Naive thymus-derived CD4-positive, alpha-beta T cell (primary cell): ENCODE measurements around the gene RTN3. TPM values are rescaled to one million over a fixed set of nuclear protein-coding genes. Genes with fewer than 3 reads are reported as not detected.
A peak's percentile ranks its signal among the peaks of the same experiment; 100 is the strongest.
"Not testable (repeated sequence)": the region's sequence is repeated elsewhere in the genome, so short reads cannot be mapped to it uniquely, and the experiment has no call there.

ENCODE experiments used
- ATAC-seq: fragments of 150-1000 bp; cut with Tn5 transposase; 2 replicates; pipeline ENCODE4 v1.10.0; 2021; ENCODE audit warnings: mild to moderate bottlenecking, moderate library complexity
- CTCF ChIA-PET: fragments of 350-600 bp; sonication (Branson Sonifier 250); formaldehyde crosslinking; loops from one replicate; lab custom pipeline; 2021; ENCODE audit warnings: antibody characterized with exemption; lab: Charles Lee
- POLR2A ChIA-PET: fragments of 350-600 bp; sonication (Branson Sonifier 250); formaldehyde crosslinking; loops from one replicate; lab custom pipeline; 2021; ENCODE audit warnings: antibody characterized with exemption, inconsistent platforms; lab: Charles Lee
- DNase-seq, 9 donors: peaks; one replicate each; pipeline versions ENCODE4 v3.0.0 to v3.0.0-alpha.2; 2020 to 2022; ENCODE audit warnings: mixed read lengths in 1 of 9
- H3K27ac ChIP-seq: one replicate; pipeline ENCODE4 v1.7.0; 2013; ENCODE audit warnings: mild to moderate bottlenecking, low read depth, low read length, moderate library complexity
- H3K27me3 ChIP-seq, 2 donors: one replicate each; pipeline ENCODE4 v1.7.0; 2013; ENCODE audit warnings: low read length in 2 of 2, mild to moderate bottlenecking in 2 of 2, moderate library complexity in 2 of 2; ENCODE audit not compliant: control insufficient read depth in 2 of 2, insufficient read depth in 2 of 2
- H3K36me3 ChIP-seq, 3 experiments: 1 replicate in 2 of 3; 2 replicates in 1 of 3; pipeline ENCODE4 v1.7.0; 2013; ENCODE audit warnings: low read length in 3 of 3, mild to moderate bottlenecking in 3 of 3, moderate library complexity in 1 of 3; ENCODE audit not compliant: insufficient read depth in 3 of 3, control insufficient read depth in 2 of 3
- H3K4me1 ChIP-seq, 2 donors: one replicate each; pipeline ENCODE4 v1.7.0; 2013; ENCODE audit warnings: low read length in 2 of 2, mild to moderate bottlenecking in 2 of 2, moderate library complexity in 1 of 2; ENCODE audit not compliant: control insufficient read depth in 2 of 2, insufficient read depth in 2 of 2
- H3K4me3 ChIP-seq: 2 replicates; pipeline ENCODE4 v1.7.0; 2013; ENCODE audit warnings: mild to moderate bottlenecking, low read length
- H3K9me3 ChIP-seq, 3 experiments: 1 replicate in 2 of 3; 2 replicates in 1 of 3; pipeline ENCODE4 v1.7.0; 2013; ENCODE audit warnings: low read length in 3 of 3; ENCODE audit not compliant: control insufficient read depth in 2 of 3
- H3K27ac Mint-ChIP-seq, 9 donors: one replicate each; pipeline ENCODE4 v1.8.0; 2020 to 2022; ENCODE audit warnings: mixed read lengths in 9 of 9, mild to moderate bottlenecking in 8 of 9, moderate library complexity in 5 of 9, inconsistent platforms in 2 of 9
- H3K27me3 Mint-ChIP-seq, 5 donors: one replicate each; pipeline ENCODE4 v1.8.0; 2021 to 2022; ENCODE audit warnings: mixed read lengths in 5 of 5, mild to moderate bottlenecking in 1 of 5
- H3K36me3 Mint-ChIP-seq, 5 donors: one replicate each; pipeline ENCODE4 v1.8.0; 2020 to 2022; ENCODE audit warnings: mixed read lengths in 5 of 5, mild to moderate bottlenecking in 3 of 5, inconsistent platforms in 1 of 5
- H3K4me1 Mint-ChIP-seq, 7 donors: one replicate each; pipeline ENCODE4 v1.8.0; 2020 to 2022; ENCODE audit warnings: mixed read lengths in 7 of 7, mild to moderate bottlenecking in 3 of 7, inconsistent platforms in 1 of 7
- H3K4me3 Mint-ChIP-seq, 10 donors: one replicate each; pipeline ENCODE4 v1.8.0; 2020 to 2022; ENCODE audit warnings: mild to moderate bottlenecking in 10 of 10, mixed read lengths in 10 of 10, moderate library complexity in 6 of 10, inconsistent platforms in 2 of 10
- H3K9me3 Mint-ChIP-seq, 11 donors: one replicate each; pipeline ENCODE4 v1.8.0; 2020 to 2022; ENCODE audit warnings: mixed read lengths in 11 of 11, mild to moderate bottlenecking in 4 of 11, inconsistent platforms in 1 of 11, moderate library complexity in 1 of 11
- intact Hi-C, 2 donors: fragments of 100-400 bp; cut with micrococcal nuclease; formaldehyde crosslinking; loops; one replicate each; pipeline ENCODE4 v1.15.1; 2023
- polyA plus RNA-seq, 2 donors: library from polyadenylated mRNA; unstranded; fragments of 300-500 nt; fragmentation: Illumina TruSeq; gene quantifications; one replicate each; pipeline ENCODE4 v1.2.3, GENCODE V29; 2021
- total RNA-seq, 6 experiments: library from RNA in 5 of 6; stranded (reverse) in 5 of 6; gene quantifications; 1 replicate in 5 of 6; 2 replicates in 1 of 6; pipeline ENCODE4 v1.2.3 and lab custom pipeline; 2021 to 2026

RTN3 gene, protein sequence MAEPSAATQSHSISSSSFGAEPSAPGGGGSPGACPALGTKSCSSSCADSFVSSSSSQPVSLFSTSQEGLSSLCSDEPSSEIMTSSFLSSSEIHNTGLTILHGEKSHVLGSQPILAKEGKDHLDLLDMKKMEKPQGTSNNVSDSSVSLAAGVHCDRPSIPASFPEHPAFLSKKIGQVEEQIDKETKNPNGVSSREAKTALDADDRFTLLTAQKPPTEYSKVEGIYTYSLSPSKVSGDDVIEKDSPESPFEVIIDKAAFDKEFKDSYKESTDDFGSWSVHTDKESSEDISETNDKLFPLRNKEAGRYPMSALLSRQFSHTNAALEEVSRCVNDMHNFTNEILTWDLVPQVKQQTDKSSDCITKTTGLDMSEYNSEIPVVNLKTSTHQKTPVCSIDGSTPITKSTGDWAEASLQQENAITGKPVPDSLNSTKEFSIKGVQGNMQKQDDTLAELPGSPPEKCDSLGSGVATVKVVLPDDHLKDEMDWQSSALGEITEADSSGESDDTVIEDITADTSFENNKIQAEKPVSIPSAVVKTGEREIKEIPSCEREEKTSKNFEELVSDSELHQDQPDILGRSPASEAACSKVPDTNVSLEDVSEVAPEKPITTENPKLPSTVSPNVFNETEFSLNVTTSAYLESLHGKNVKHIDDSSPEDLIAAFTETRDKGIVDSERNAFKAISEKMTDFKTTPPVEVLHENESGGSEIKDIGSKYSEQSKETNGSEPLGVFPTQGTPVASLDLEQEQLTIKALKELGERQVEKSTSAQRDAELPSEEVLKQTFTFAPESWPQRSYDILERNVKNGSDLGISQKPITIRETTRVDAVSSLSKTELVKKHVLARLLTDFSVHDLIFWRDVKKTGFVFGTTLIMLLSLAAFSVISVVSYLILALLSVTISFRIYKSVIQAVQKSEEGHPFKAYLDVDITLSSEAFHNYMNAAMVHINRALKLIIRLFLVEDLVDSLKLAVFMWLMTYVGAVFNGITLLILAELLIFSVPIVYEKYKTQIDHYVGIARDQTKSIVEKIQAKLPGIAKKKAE
- total RNA-seq (10 to 100 TPM; 20.8 to 65.7 (median 34.4) TPM), polyA plus RNA-seq (10 to 100 TPM; 32.6 to 35.2 TPM), total RNA-seq (lab: John Stamatoyannopoulos, UW) (28.5 reads per million, percentile 58 among the genes with 10 or more reads in this experiment)

GRCh38 chr11:63681321-63682065 lies at the start of gene RTN3:
TSS of gene RTN3 (plus strand) at chr11:63681500. CDS start at chr11:63681637, 137 bp downstream.
- peak within 1 kb of the TSS; percentile 89 to 97 (median 94) for H3K4me3 Mint-ChIP-seq
- H3K36me3 Mint-ChIP-seq = no peaks in the 10 kb centered on the region
- H3K27me3 ChIP-seq = no peaks in the 10 kb centered on the region
- ATAC-seq (peak; percentile 95), DNase-seq (peak; percentile 97 to 99 (median 98))
- intact Hi-C loops = loop anchor here (1.0 to 5.0 kb wide), 13 partner anchors 10 to 1456 kb away; partner anchors contain the start of genes ATL3 (in 2 of the 2), PLAAT4 (in 2 of the 2), COX8A (in 1 of the 2) and MARK2 (in 1 of the 2)
- POLR2A ChIA-PET = interaction anchor here (0.5 to 3.2 kb wide), 7 partner anchors 8 to 1113 kb away, joined by 3 to 42 read pairs (median 3); partner anchors contain the start of gene ATL3
- H3K27me3 Mint-ChIP-seq = peaks cover 0 to 12% (median 0%) of the 10 kb centered on the region in 5 donors
- H3K9me3 ChIP-seq = no peaks in the 10 kb centered on the region
- no peaks in the 10 kb centered on the region for H3K36me3 ChIP-seq
- CTCF ChIA-PET = interaction anchor here (0.6 to 1.8 kb wide), 4 partner anchors 10 to 177 kb away, joined by 3 to 9 read pairs (median 4); partner anchors contain the start of gene ATL3
- H3K9me3 Mint-ChIP-seq = peaks cover 0 to 4% (median 0%) of the 10 kb centered on the region in 11 donors
- H3K4me1 ChIP-seq = peaks cover 6 to 17% of the 10 kb centered on the region in 2 donors
- H3K27ac ChIP-seq = peak within 1 kb of the TSS; percentile 69
- H3K4me3 ChIP-seq = peak within 1 kb of the TSS; percentile 86
- peak within 1 kb of the TSS; percentile 50 to 97 (median 83) for H3K27ac Mint-ChIP-seq
- peaks cover 20 to 30% (median 27%) of the 10 kb centered on the region in 7 donors for H3K4me1 Mint-ChIP-seq

- peaks cover 6 to 26% (median 18%) of the 10 kb centered on the region in 5 donors for H3K36me3 Mint-ChIP-seq
These were observed 45.4 kb upstream of the RTN3 start for GRCh38 chr11:63635762-63636465.

GRCh38 chr11:63638436-63638835 lies 42.9 kb upstream of the RTN3 start:
- H3K27ac Mint-ChIP-seq = peak overlapping the region in 3 of 9 donors; percentile 25 to 37 (median 25)
- not testable (repeated sequence) for H3K27me3 Mint-ChIP-seq, H3K27ac ChIP-seq, ATAC-seq, H3K4me3 ChIP-seq, H3K9me3 ChIP-seq, H3K9me3 Mint-ChIP-seq, H3K4me1 ChIP-seq, DNase-seq, H3K4me3 Mint-ChIP-seq, H3K27me3 ChIP-seq
- peaks cover 3 to 22% (median 15%) of the 10 kb centered on the region in 7 donors for H3K4me1 Mint-ChIP-seq
- peaks cover 0 to 21% (median 9%) of the 10 kb centered on the region in 3 experiments for H3K36me3 ChIP-seq
- intact Hi-C loops = loop anchor here (2.0 to 5.0 kb wide), 4 partner anchors 66 to 731 kb away; no protein-coding TSS in a partner anchor
- ChIA-PET CTCF (interaction anchor here (0.6 to 5.4 kb wide), 11 partner anchors 9 to 241 kb away, joined by 3 to 89 read pairs (median 4); partner anchors contain the start of gene ATL3), POLR2A (interaction anchor here (0.6 to 1.4 kb wide), 3 partner anchors 33 to 807 kb away, joined by 3 to 7 read pairs (median 3); partner anchors contain the start of genes ATL3 and STX5)
- H3K36me3 Mint-ChIP-seq = peaks cover 5 to 27% (median 16%) of the 10 kb centered on the region in 5 donors

More at GRCh38 chr11:63635762-63636465, 45.4 kb upstream of the RTN3 start:
- Histone ChIP-seq H3K9me3 (no peaks in the 10 kb centered on the region), H3K27me3 (no peaks in the 10 kb centered on the region), H3K4me3 (no peak overlapping the region), H3K4me1 (no peaks in the 10 kb centered on the region), H3K36me3 (peaks cover 0 to 21% (median 0%) of the 10 kb centered on the region in 3 experiments), H3K27ac (no peak overlapping the region)
- Mint-ChIP-seq H3K4me1 (peaks cover 7 to 22% (median 16%) of the 10 kb centered on the region in 7 donors), H3K9me3 (peaks cover 0 to 1% (median 0%) of the 10 kb centered on the region in 11 donors), H3K4me3 (no peak overlapping the region), H3K27me3 (no peaks in the 10 kb centered on the region), H3K27ac (no peak overlapping the region)
- POLR2A ChIA-PET = interaction anchor here (1.4 to 1.8 kb wide), 2 partner anchors 99 to 157 kb away, joined by 3 to 9 read pairs; partner anchors contain the start of gene PLAAT4
- intact Hi-C loops = loop anchor here (1.0 to 5.0 kb wide), 6 partner anchors 64 to 729 kb away; no protein-coding TSS in a partner anchor
- CTCF ChIA-PET = interaction anchor here (0.8 to 5.4 kb wide), 12 partner anchors 62 to 600 kb away, joined by 3 to 89 read pairs (median 4); partner anchors contain the start of gene PLAAT5
- DNase-seq (peak; percentile 45 to 76 (median 70)), ATAC-seq (peak; percentile 88)

GRCh38 chr11:63639199-63639832 lies 42.0 kb upstream of the RTN3 start:
- Histone ChIP-seq H3K4me3 (no peak overlapping the region), H3K27ac (peak overlapping the region; percentile 9), H3K9me3 (no peaks in the 10 kb centered on the region), H3K36me3 (peaks cover 0 to 23% (median 9%) of the 10 kb centered on the region in 3 experiments), H3K27me3 (no peaks in the 10 kb centered on the region), H3K4me1 (no peaks in the 10 kb centered on the region)
- Mint-ChIP-seq H3K36me3 (peaks cover 5 to 31% (median 21%) of the 10 kb centered on the region in 5 donors), H3K27me3 (no peaks in the 10 kb centered on the region), H3K27ac (peak overlapping the region in 7 of 9 donors; percentile 11 to 85 (median 68)), H3K9me3 (no peaks in the 10 kb centered on the region), H3K4me1 (peaks cover 3 to 22% (median 15%) of the 10 kb centered on the region in 7 donors), H3K4me3 (no peak overlapping the region)
- POLR2A ChIA-PET = interaction anchor here (0.6 to 1.4 kb wide), 3 partner anchors 32 to 107 kb away, joined by 3 read pairs; partner anchors contain the start of gene ATL3
- CTCF ChIA-PET = interaction anchor here (0.6 to 5.4 kb wide), 13 partner anchors 8 to 160 kb away, joined by 3 to 89 read pairs (median 3); partner anchors contain the start of gene ATL3
- ATAC-seq (no peak), DNase-seq (peak in 4 of 9 donors; percentile 10 to 30 (median 13))
- intact Hi-C loops = loop anchor here (1.0 to 5.0 kb wide), 6 partner anchors 42 to 732 kb away; partner anchors contain the start of gene RTN3 (in 1 of the 2)
